Activated CD4-positive, alpha-beta memory T cell treated with anti-CD3 and anti-CD28 coated beads for 36 hours (primary cell): Measurements from ENCODE around the gene ARHGAP40. TPM values are rescaled to one million over a fixed set of nuclear protein-coding genes. Genes with fewer than 3 reads are reported as not detected.

ENCODE experiments used
- total RNA-seq, 2 experiments: library from RNA; stranded (reverse); gene quantifications; one replicate each; pipeline ENCODE4 v1.2.3, GENCODE V29; 2021

ARHGAP40 gene
- total RNA-seq, 2 experiments from 2014 or later: not detected

Other genes with a start within 250 kb of the ARHGAP40 start
- gene SNHG17, start 166.5 kb upstream of the ARHGAP40 start, total RNA-seq: 10 to 100 TPM; 55.4 to 55.6 TPM
- gene RALGAPB, start 129.0 kb upstream of the ARHGAP40 start, total RNA-seq: 10 to 100 TPM; 25.7 to 25.8 TPM
- not detected for gene ADIG, start 20.6 kb upstream of the ARHGAP40 start, total RNA-seq
- not detected for gene SLC32A1, start 122.7 kb downstream of the ARHGAP40 start, total RNA-seq
- gene ACTR5, start 146.7 kb downstream of the ARHGAP40 start, total RNA-seq: 10 to 100 TPM; 11.0 TPM
- gene PPP1R16B, start 203.9 kb downstream of the ARHGAP40 start, total RNA-seq: 100 to 1,000 TPM; 111 to 114 TPM